Hepatocyte (in vitro differentiated cells): ENCODE data around the gene COBL.

Source experiments
- EZH2 ChIP-seq: fragments of 200-600 bp; sonication (generic); IDR thresholded peaks from 2 replicates; pipeline ENCODE4 v1.6.1; 2016; ENCODE audit warnings: antibody characterized with exemption, mild to moderate bottlenecking, borderline replicate concordance
- EZH2phosphoT487 ChIP-seq: fragments of 200-600 bp; sonication (generic); IDR thresholded peaks from one replicate; pipeline ENCODE4 v1.6.1; 2018; ENCODE audit warnings: antibody characterized with exemption, mild to moderate bottlenecking, low read depth, moderate library complexity; ENCODE audit not compliant: unreplicated experiment, severe bottlenecking
- TF ChIP-seq, protein P1 (sequence below): fragments of 200-600 bp; sonication (generic); IDR thresholded peaks from 2 replicates; pipeline ENCODE4 v1.5.1; 2016; ENCODE audit warnings: antibody characterized with exemption, mild to moderate bottlenecking; ENCODE audit not compliant: poor library complexity

DNA sequence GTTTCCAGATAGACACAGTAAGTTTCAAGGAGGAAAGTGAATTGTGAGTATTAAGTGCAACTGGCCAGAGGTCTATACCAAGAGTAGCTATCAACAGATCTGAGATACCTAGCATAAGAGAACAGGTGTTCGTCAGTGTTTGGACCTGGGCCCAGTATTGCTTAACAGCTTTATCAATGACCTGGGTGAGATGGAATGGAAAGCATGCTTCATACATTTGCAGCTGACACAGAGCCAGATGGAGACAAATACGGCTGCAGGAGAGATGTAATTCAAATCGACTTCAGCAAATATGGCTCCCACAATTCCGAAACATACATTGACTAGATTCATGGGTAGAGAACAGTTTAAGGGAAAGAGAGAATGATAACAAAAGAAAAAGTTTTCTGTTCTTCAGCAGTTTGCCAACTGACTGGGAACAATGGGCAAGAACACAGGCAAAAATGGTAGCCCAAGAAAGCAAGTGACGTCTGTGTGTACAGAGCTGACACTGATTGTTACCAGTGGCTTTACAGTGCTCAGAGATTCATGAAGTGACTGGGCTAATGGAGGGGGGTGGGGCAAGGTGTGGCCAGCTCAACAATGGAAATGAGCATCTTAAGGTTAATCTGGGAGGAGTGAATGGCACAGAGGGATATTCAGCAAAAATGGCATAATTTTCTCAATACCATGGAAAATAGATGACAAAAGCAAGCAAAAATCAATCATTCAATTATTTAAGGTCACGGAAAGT lies 28.0 kb upstream of the COBL start:
- TF ChIP-seq, protein P1, sequence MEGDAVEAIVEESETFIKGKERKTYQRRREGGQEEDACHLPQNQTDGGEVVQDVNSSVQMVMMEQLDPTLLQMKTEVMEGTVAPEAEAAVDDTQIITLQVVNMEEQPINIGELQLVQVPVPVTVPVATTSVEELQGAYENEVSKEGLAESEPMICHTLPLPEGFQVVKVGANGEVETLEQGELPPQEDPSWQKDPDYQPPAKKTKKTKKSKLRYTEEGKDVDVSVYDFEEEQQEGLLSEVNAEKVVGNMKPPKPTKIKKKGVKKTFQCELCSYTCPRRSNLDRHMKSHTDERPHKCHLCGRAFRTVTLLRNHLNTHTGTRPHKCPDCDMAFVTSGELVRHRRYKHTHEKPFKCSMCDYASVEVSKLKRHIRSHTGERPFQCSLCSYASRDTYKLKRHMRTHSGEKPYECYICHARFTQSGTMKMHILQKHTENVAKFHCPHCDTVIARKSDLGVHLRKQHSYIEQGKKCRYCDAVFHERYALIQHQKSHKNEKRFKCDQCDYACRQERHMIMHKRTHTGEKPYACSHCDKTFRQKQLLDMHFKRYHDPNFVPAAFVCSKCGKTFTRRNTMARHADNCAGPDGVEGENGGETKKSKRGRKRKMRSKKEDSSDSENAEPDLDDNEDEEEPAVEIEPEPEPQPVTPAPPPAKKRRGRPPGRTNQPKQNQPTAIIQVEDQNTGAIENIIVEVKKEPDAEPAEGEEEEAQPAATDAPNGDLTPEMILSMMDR, result no peak
- TF ChIP-seq EZH2phosphoT487, result no peak
- no peak for TF ChIP-seq EZH2
